GM13977 (cell line): ENCODE results near the gene CCDC183.
"Not testable (repeated sequence)": the region's sequence is repeated elsewhere in the genome, so short reads cannot be mapped to it uniquely, and the experiment has no call there.

Experiments used
- DNase-seq: peaks from one replicate; pipeline ENCODE4 v3.0.0; 2012; ENCODE audit warnings: low spot score
- CTCF ChIP-seq: IDR thresholded peaks from 2 replicates; pipeline ENCODE4 v1.5.1; 2012; ENCODE audit warnings: mild to moderate bottlenecking, control low read depth; ENCODE audit not compliant: insufficient read depth; ENCODE audit errors: extremely low read depth, missing control alignments
- in situ Hi-C: fragments of 300-500 bp; cut with MboI; formaldehyde crosslinking; loops from one replicate; pipeline ENCODE4 v1.12.0; 2022; ENCODE audit warnings: low sequenced_read_pairs, low pct_unique_long_range_greater_than_20kb, mixed read lengths, inconsistent platforms; ENCODE audit not compliant: unreplicated experiment

CCDC183 gene

GRCh38 chr9:136760834-136761544, 35.1 kb upstream of the CCDC183 start:
- in situ Hi-C loops, DNase-seq: not testable (repeated sequence)
- TF ChIP-seq CTCF, result peak; percentile 73

- in situ Hi-C loops, result no loop called here
- DNase-seq, result no peak
- TF ChIP-seq CTCF, result no peak
These were observed 34.6 kb upstream of the CCDC183 start for GRCh38 chr9:136761545-136761981.

GRCh38 chr9:136762221-136762691, 33.9 kb upstream of the CCDC183 start:
- no peak for TF ChIP-seq CTCF
- DNase-seq, result peak; percentile 6
- in situ Hi-C loops, result no loop called here

GRCh38 chr9:136762915-136763648, 33.1 kb upstream of the CCDC183 start:
- in situ Hi-C loops, result no loop called here
- TF ChIP-seq CTCF, result no peak
- peak; percentile 4 for DNase-seq

GRCh38 chr9:136763649-136764035, 32.5 kb upstream of the CCDC183 start:
- no peak for TF ChIP-seq CTCF
- peak; percentile 6 for DNase-seq
- in situ Hi-C loops, result no loop called here

GRCh38 chr9:136764301-136764891, 31.7 kb upstream of the CCDC183 start, which contains the start of gene LCN15:
LCN15 (minus strand) TSS chr9:136764518; CDS start chr9:136764488, 30 bp downstream.
- in situ Hi-C loops, result no loop called here
- no peak for TF ChIP-seq CTCF
- DNase-seq, result peak; percentile 6
